Testis (tissue), 2 donors: ENCODE data around the gene NLN.

ENCODE experiments used
- POLR2A ChIP-seq: fragments of 450-650 bp; IDR thresholded peaks from one replicate; pipeline ENCODE4 v1.6.1; 2017; ENCODE audit warnings: antibody characterized with exemption, mild to moderate bottlenecking, moderate library complexity
- TF ChIP-seq, protein P1 (sequence below), 3 experiments: fragments of 450-650 bp in 2 of 3; fragments of 200-600 bp in 1 of 3; sonication (generic) in 1 of 3; IDR thresholded peaks; one replicate each; pipeline ENCODE4 v1.5.1; 2016 to 2019; ENCODE audit warnings: antibody characterized with exemption in 3 of 3, mild to moderate bottlenecking in 2 of 3, moderate library complexity in 1 of 3

GRCh38 chr5:65809817-65810531 lies 88.0 kb downstream of the NLN start:
- TF ChIP-seq, protein P1, sequence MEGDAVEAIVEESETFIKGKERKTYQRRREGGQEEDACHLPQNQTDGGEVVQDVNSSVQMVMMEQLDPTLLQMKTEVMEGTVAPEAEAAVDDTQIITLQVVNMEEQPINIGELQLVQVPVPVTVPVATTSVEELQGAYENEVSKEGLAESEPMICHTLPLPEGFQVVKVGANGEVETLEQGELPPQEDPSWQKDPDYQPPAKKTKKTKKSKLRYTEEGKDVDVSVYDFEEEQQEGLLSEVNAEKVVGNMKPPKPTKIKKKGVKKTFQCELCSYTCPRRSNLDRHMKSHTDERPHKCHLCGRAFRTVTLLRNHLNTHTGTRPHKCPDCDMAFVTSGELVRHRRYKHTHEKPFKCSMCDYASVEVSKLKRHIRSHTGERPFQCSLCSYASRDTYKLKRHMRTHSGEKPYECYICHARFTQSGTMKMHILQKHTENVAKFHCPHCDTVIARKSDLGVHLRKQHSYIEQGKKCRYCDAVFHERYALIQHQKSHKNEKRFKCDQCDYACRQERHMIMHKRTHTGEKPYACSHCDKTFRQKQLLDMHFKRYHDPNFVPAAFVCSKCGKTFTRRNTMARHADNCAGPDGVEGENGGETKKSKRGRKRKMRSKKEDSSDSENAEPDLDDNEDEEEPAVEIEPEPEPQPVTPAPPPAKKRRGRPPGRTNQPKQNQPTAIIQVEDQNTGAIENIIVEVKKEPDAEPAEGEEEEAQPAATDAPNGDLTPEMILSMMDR (IDR thresholded peaks at IDR 0.05) = no peak
- TF ChIP-seq POLR2A = no peak
